Heart right ventricle (tissue), 16 donors: ENCODE measurements around the gene SLC4A1AP. TPM values are rescaled to one million over a fixed set of nuclear protein-coding genes. Genes with fewer than 3 reads are reported as not detected.

ENCODE experiments used
- ATAC-seq, 8 donors: fragments of 200-7000 bp; cut with Tn5 transposase; one replicate each; pipeline ENCODE4 v1.9.1; 2020; ENCODE audit warnings: mild to moderate bottlenecking in 8 of 8, moderate library complexity in 8 of 8, moderate number of reproducible peaks in 1 of 8
- DNase-seq, 2 donors: peaks; one replicate each; pipeline ENCODE4 v3.0.0-alpha.2; 2020
- H3K27ac ChIP-seq, 10 donors: fragments of 200-600 bp; sonication (generic) in 2 of 10; one replicate each; pipeline versions ENCODE4 v1.5.0 to v1.8.0; 2020 to 2022; ENCODE audit warnings: mild to moderate bottlenecking in 3 of 10
- H3K27me3 ChIP-seq, 7 donors: fragments of 200-600 bp; one replicate each; pipeline ENCODE4 v1.8.0; 2021 to 2022; ENCODE audit warnings: mild to moderate bottlenecking in 2 of 7
- H3K36me3 ChIP-seq, 9 donors: fragments of 200-600 bp; sonication (generic) in 1 of 9; one replicate each; pipeline versions ENCODE4 v1.5.0 to v1.8.0; 2020 to 2022; ENCODE audit warnings: mild to moderate bottlenecking in 2 of 9
- H3K4me1 ChIP-seq, 9 donors: fragments of 200-600 bp; sonication (generic) in 1 of 9; one replicate each; pipeline versions ENCODE4 v1.5.0 to v1.8.0; 2020 to 2022; ENCODE audit warnings: mild to moderate bottlenecking in 4 of 9
- H3K4me3 ChIP-seq, 10 donors: fragments of 200-600 bp; sonication (generic) in 2 of 10; one replicate each; pipeline versions ENCODE4 v1.5.0 to v1.8.0; 2020 to 2022; ENCODE audit warnings: mild to moderate bottlenecking in 7 of 10, moderate library complexity in 2 of 10
- H3K9me3 ChIP-seq, 11 donors: fragments of 200-600 bp in 10 of 11; sonication (generic) in 2 of 11; one replicate each; pipeline versions ENCODE4 v1.5.0 to v1.8.0; 2013 to 2022; ENCODE audit warnings: mild to moderate bottlenecking in 2 of 11, control low read depth in 1 of 11, moderate library complexity in 1 of 11
- CTCF ChIP-seq, 9 donors: fragments of 200-600 bp; sonication (generic) in 2 of 9; IDR thresholded peaks; one replicate each; pipeline versions ENCODE4 v1.5.0 to v1.8.0; 2021 to 2022; ENCODE audit warnings: antibody characterized with exemption in 9 of 9, mild to moderate bottlenecking in 5 of 9, moderate library complexity in 1 of 9
- WGBS, 2 donors: extraction: QIAGEN DNeasy Blood & Tissue Kit; methylation state at CpG; one replicate each; pipeline ENCODE4 v1.1.7; 2013; ENCODE audit warnings: inconsistent platforms in 1 of 2; 5-methylcytosine and 5-hydroxymethylcytosine counted together
- intact Hi-C, 10 donors: fragments of 100-400 bp; cut with DNase I; formaldehyde crosslinking; loops; one replicate each; pipeline versions ENCODE4 v1.11.1 to v1.14.2; 2022
- polyA plus RNA-seq, 2 donors: library from polyadenylated mRNA; stranded (reverse); fragments of 200-250 nt; gene quantifications; one replicate each; pipeline ENCODE4 v1.2.3, GENCODE V29; 2013
- total RNA-seq, 10 donors: library from RNA; stranded (reverse); fragmentation: NEBNext Ultra II Directional in 3 of 10; extraction: Animal tissue kit (Norgen Biotek cat#: 25700) in 3 of 10; gene quantifications; one replicate each; pipeline versions ENCODE4 v1.2.1 to v1.2.4, GENCODE V29; 2021 to 2023
- donor health status: Arrhythmogenic right ventricular cardiomyopathy.
- donor health status: ischemic (EF 13 %, LVEDD 7.1; RV severe dilation, severe dysfunction).
- donor health status: healthy with polysubstance abuse.
- donor health status: DM: no; HTN: yes; CAD: no.
- donor health status: DM: no; HTN: no; CAD: no.
- donor health status: ischemic (EF 25% LVEDD 6.9; RV normal size, moderate dysfunction).
- donor health status: ischemic (EF 25% LVEDD 5.7; RV mildly dilated, moderate dysfunction).
- donor health status: healthy.
- donor health status: DM: yes; HTN: yes; CAD: no.
- donor health status: Ischemic cardiomyopathy.
- donor health status: ischemic (EF 35%, LVEDD 5.7; RV mildly dilated, moderate dysfunction).
- donor health status: nonischemic (EF 11% LVEDD 7.7; RV severe dilation, severe dysfunction).
- donor health status: DM: yes; HTN: yes; CAD: no.
- donor health status: PGD.
- donor health status: ischemic (EF 29% LVEDD 5.4; RV normal size, mild dysfunction).
- donor health status: nonischemic (EF 23%, LVEDD 6.1; RV moderate dilation, normal function).

Gene SLC4A1AP
- total and polyA plus RNA-seq, 12 donors = 11.0 to 28.7 (median 22.2) TPM

DNA sequence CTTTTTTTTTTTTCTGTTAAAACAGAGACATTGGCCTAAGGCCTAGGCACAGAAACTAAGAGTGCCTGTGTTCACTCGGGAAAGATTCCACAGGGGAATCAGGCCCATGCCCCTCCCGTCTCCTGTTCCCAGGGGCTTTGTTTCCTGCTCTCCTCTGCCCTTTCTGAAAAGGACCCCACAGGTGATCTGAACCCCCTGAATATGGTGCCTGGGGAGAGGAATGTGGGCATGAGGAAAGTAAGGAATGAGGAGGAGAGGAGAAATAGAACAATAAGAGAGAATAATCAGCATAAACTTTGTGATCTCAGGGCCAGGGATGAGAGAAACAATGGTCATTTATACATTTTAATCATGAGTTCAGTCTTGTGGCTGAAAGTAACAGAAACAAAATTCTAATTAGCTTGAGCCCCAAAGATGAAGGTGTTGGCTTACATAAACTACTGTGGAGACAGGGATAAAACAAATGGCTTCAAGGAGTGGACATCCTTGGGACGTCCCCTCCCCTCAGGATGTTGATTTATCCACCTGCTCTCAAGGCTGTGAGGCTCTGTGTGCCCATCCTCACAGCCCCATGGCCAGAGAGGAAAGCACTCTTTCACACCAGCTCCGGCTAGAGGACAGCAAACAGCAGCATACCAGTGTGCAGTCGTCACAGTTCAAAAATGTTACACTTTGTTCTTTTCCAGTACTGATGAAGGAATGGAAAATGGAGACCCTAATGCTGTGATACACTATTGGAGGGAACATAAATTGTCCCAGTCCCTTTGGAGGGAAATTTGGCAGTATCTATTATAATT, 61.4 kb downstream of the SLC4A1AP start:
- Histone ChIP-seq H3K4me1 (peaks cover 4 to 76% (median 55%) of the 10 kb centered on the region in 9 donors), H3K27me3 (no peaks in the 10 kb centered on the region), H3K36me3 (no peaks in the 10 kb centered on the region), H3K27ac (peak overlapping the region in 8 of 10 donors; percentile 49 to 84 (median 76)), H3K9me3 (no peaks in the 10 kb centered on the region), H3K4me3 (no peak overlapping the region)
- WGBS, 2 donors = 55 to 59% methylated on average over 5 of the region's 5 CpGs
- DNase-seq (no peak), ATAC-seq (peak in 5 of 8 donors; percentile 23 to 71 (median 31))
- intact Hi-C loops = loop anchor here in 4 of 10 donors (5.0 to 10.0 kb wide), 5 partner anchors 47 to 680 kb away; partner anchors contain the start of gene MRPL33 (in 1 of the 4)
- no peak for TF ChIP-seq CTCF (IDR thresholded peaks at IDR 0.05)

- Histone ChIP-seq H3K4me3 (no peak overlapping the region), H3K27ac (peak overlapping the region in 6 of 10 donors; percentile 32 to 81 (median 57)), H3K4me1 (peaks cover 4 to 76% (median 54%) of the 10 kb centered on the region in 9 donors), H3K36me3 (no peaks in the 10 kb centered on the region), H3K27me3 (no peaks in the 10 kb centered on the region), H3K9me3 (no peaks in the 10 kb centered on the region)
- intact Hi-C loops = loop anchor here in 3 of 10 donors (10.0 kb wide), 3 partner anchors 158 to 678 kb away; no protein-coding TSS in a partner anchor
- no peak for TF ChIP-seq CTCF (IDR thresholded peaks at IDR 0.05)
- no peak for DNase-seq
- peak in 3 of 8 donors; percentile 13 to 53 (median 14) for ATAC-seq
- WGBS, 2 donors = 71 to 75% methylated on average over 9 of the region's 9 CpGs
These were observed 63.6 kb downstream of the SLC4A1AP start for GRCh38 chr2:27727257-27727656.

GRCh38 chr2:27728081-27728858, 64.6 kb downstream of the SLC4A1AP start:
- intact Hi-C loops = loop anchor here in 3 of 10 donors (10.0 kb wide), 3 partner anchors 157 to 677 kb away; no protein-coding TSS in a partner anchor
- H3K27me3 ChIP-seq = no peaks in the 10 kb centered on the region
- peaks cover 4 to 72% (median 54%) of the 10 kb centered on the region in 9 donors for H3K4me1 ChIP-seq
- no peak for TF ChIP-seq CTCF (IDR thresholded peaks at IDR 0.05)
- no peak for DNase-seq
- H3K4me3 ChIP-seq = no peak overlapping the region
- 67 to 72% methylated on average over 5 of the region's 5 CpGs for WGBS, 2 donors
- no peak for ATAC-seq
- H3K9me3 ChIP-seq = peaks cover 0 to 2% (median 0%) of the 10 kb centered on the region in 11 donors
- no peaks in the 10 kb centered on the region for H3K36me3 ChIP-seq
- H3K27ac ChIP-seq = peak overlapping the region in 9 of 10 donors; percentile 8 to 81 (median 43)

DNA sequence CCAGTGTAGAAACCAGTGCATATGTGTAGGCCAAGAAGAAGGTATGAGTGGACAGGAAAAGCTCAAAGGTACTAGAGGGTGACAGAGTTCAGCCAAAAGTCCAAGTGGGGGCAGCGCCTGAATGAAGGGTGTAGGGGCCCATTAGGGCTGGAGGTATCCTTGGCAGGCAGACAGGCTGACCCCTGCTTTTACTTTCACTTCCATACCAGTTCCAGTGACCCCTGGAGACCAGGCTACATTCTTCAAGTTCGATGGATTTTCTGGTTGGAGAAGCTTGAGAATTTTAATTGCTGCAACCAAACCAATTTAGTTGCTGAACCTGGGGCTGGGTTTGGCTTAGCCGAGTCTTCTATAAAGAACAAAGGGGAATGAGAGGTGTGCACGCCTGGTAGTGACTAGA, 65.5 kb downstream of the SLC4A1AP start:
- DNase-seq (no peak), ATAC-seq (peak in 5 of 8 donors; percentile 8 to 42 (median 23))
- peak overlapping the region in 9 of 10 donors; percentile 8 to 81 (median 68) for H3K27ac ChIP-seq
- no peaks in the 10 kb centered on the region for H3K36me3 ChIP-seq
- H3K4me3 ChIP-seq = no peak overlapping the region
- no peak for TF ChIP-seq CTCF (IDR thresholded peaks at IDR 0.05)
- peaks cover 0 to 6% (median 0%) of the 10 kb centered on the region in 11 donors for H3K9me3 ChIP-seq
- intact Hi-C loops = loop anchor here in 3 of 10 donors (10.0 kb wide), 3 partner anchors 156 to 676 kb away; no protein-coding TSS in a partner anchor
- H3K4me1 ChIP-seq = peaks cover 0 to 62% (median 45%) of the 10 kb centered on the region in 9 donors
- no peaks in the 10 kb centered on the region for H3K27me3 ChIP-seq
- 42 to 62% methylated on average over 4 of the region's 4 CpGs for WGBS, 2 donors
